GM12878 (cell line): Measurements from ENCODE around the gene VWA8. TPM values are rescaled to one million over a fixed set of nuclear protein-coding genes. Genes with fewer than 3 reads are reported as not detected.
A peak's percentile ranks its signal among the peaks of the same experiment; 100 is the strongest.

Experiments used
- ATF7 ChIP-seq: fragments of 450-650 bp; IDR thresholded peaks from 2 replicates; pipeline ENCODE4 v1.6.1; 2016; ENCODE audit warnings: low read depth, mild to moderate bottlenecking
- CREM ChIP-seq: IDR thresholded peaks from 2 replicates; pipeline ENCODE4 v1.6.1; 2014; ENCODE audit warnings: antibody characterized with exemption, low read depth
- DPF2 ChIP-seq: fragments of 450-650 bp; IDR thresholded peaks from 2 replicates; pipeline ENCODE4 v1.6.1; 2017; ENCODE audit warnings: mild to moderate bottlenecking
- EED ChIP-seq: sonication (generic); IDR thresholded peaks from 2 replicates; pipeline ENCODE4 v1.6.1; 2016; ENCODE audit warnings: antibody characterized with exemption, low read depth
- FOXM1 ChIP-seq: IDR thresholded peaks from 2 replicates; pipeline ENCODE4 v1.6.1; 2012; ENCODE audit warnings: low read depth, mild to moderate bottlenecking, inconsistent platforms, low read length, moderate library complexity
- IRF3 ChIP-seq: fragments of 450-650 bp; IDR thresholded peaks from 2 replicates; pipeline ENCODE4 v1.6.1; 2014; ENCODE audit warnings: mild to moderate bottlenecking
- KLF5 ChIP-seq: fragments of 450-650 bp; IDR thresholded peaks from 2 replicates; pipeline ENCODE4 v1.6.1; 2014; ENCODE audit warnings: mild to moderate bottlenecking; ENCODE audit not compliant: partially characterized antibody
- MTA3 ChIP-seq: IDR thresholded peaks from 2 replicates; pipeline ENCODE4 v1.6.1; 2012; ENCODE audit warnings: low read length, inconsistent platforms, borderline replicate concordance
- MYC ChIP-seq: IDR thresholded peaks from 2 replicates; pipeline ENCODE4 v1.6.1; 2011; ENCODE audit warnings: mild to moderate bottlenecking, low read length, moderate library complexity, inconsistent platforms; ENCODE audit not compliant: insufficient read depth, insufficient replicate concordance, insufficient read length, severe bottlenecking
- NR2F1 ChIP-seq: fragments of 450-650 bp; conservative IDR thresholded peaks from 2 replicates; pipeline ENCODE4 v1.6.1; 2017; ENCODE audit warnings: mild to moderate bottlenecking
- RAD21 ChIP-seq: IDR thresholded peaks from 2 replicates; pipeline ENCODE4 v1.6.1; 2011; ENCODE audit warnings: mild to moderate bottlenecking, low read depth, low read length, moderate library complexity; ENCODE audit not compliant: insufficient read depth
- SMAD1 ChIP-seq: fragments of 450-650 bp; IDR thresholded peaks from 2 replicates; pipeline ENCODE4 v1.6.1; 2018; ENCODE audit warnings: mild to moderate bottlenecking, low read depth; ENCODE audit not compliant: partially characterized antibody
- TARDBP ChIP-seq: IDR thresholded peaks from 2 replicates; pipeline ENCODE4 v1.6.1; 2016; ENCODE audit warnings: borderline replicate concordance
- WRNIP1 ChIP-seq: IDR thresholded peaks from 2 replicates; pipeline ENCODE4 v1.6.1; 2011; ENCODE audit warnings: low read depth, low read length, improper control_type of control experiment, borderline replicate concordance
- YY1 ChIP-seq: IDR thresholded peaks from 2 replicates; pipeline ENCODE4 v1.6.1; 2011; ENCODE audit warnings: low read depth, mild to moderate bottlenecking, low read length
- ZBTB40 ChIP-seq: fragments of 450-650 bp; IDR thresholded peaks from 2 replicates; pipeline ENCODE4 v1.6.1; 2016; ENCODE audit warnings: mild to moderate bottlenecking, moderate library complexity, borderline replicate concordance
- ZNF217 ChIP-seq: fragments of 450-650 bp; IDR thresholded peaks from 2 replicates; pipeline ENCODE4 v1.6.1; 2017; ENCODE audit warnings: antibody characterized with exemption, mild to moderate bottlenecking
- ZNF622 ChIP-seq: fragments of 450-650 bp; IDR thresholded peaks from 2 replicates; pipeline ENCODE4 v1.6.1; 2017; ENCODE audit warnings: mild to moderate bottlenecking, inconsistent platforms
- polyA plus RNA-seq, 11 experiments: library from polyadenylated mRNA; depleted of rRNA in 4 of 11; unstranded in 6 of 11; stranded (reverse) in 5 of 11; fragments of >200 nt; fragmentation: Nextera tagmentation in 4 of 11; fragmentation: Illumina TruSeq in 1 of 11; extraction: Ambion mirVana in 4 of 11; extraction: Trizol in 1 of 11; gene quantifications; 1 replicate in 1 of 11; 2 replicates in 10 of 11; pipeline versions ENCODE4 v1.2.1 to v1.2.3, GENCODE V29; 2011 to 2016; ENCODE audit warnings: inconsistent platforms in 2 of 11, missing spikeins in 2 of 11, low read depth in 1 of 11
- total RNA-seq, 4 experiments: library from RNA; depleted of rRNA in 3 of 4; stranded (reverse); fragments of >200 nt in 3 of 4; fragmentation: Illumina TruSeq in 1 of 4; extraction: Trizol in 1 of 4; gene quantifications; 2 replicates each; pipeline versions ENCODE4 v1.2.1 to v1.2.3, GENCODE V29; 2013 to 2021
- TF ChIP-seq, protein P1 (sequence below): fragments of 450-650 bp; IDR thresholded peaks from 2 replicates; pipeline ENCODE4 v1.6.1; 2016; ENCODE audit warnings: mild to moderate bottlenecking
- TF ChIP-seq, protein P2 (sequence below): fragments of 450-650 bp; IDR thresholded peaks from 2 replicates; pipeline ENCODE4 v1.6.1; 2018; ENCODE audit warnings: borderline replicate concordance, mild to moderate bottlenecking; ENCODE audit not compliant: partially characterized antibody

Gene VWA8
- total and polyA plus RNA-seq, 10 of the 15 experiments (the other 5 are each of a cell fraction or from before 2014, with no cell fraction given) = 3.0 to 21.8 (median 13.5) TPM

GRCh38 chr13:41694545-41695301 lies 266.2 kb downstream of the VWA8 start (continued):
- TF ChIP-seq ZBTB40 = no peak
- TF ChIP-seq MYC = no peak
- TF ChIP-seq KLF5 = no peak
- TF ChIP-seq, protein P1, sequence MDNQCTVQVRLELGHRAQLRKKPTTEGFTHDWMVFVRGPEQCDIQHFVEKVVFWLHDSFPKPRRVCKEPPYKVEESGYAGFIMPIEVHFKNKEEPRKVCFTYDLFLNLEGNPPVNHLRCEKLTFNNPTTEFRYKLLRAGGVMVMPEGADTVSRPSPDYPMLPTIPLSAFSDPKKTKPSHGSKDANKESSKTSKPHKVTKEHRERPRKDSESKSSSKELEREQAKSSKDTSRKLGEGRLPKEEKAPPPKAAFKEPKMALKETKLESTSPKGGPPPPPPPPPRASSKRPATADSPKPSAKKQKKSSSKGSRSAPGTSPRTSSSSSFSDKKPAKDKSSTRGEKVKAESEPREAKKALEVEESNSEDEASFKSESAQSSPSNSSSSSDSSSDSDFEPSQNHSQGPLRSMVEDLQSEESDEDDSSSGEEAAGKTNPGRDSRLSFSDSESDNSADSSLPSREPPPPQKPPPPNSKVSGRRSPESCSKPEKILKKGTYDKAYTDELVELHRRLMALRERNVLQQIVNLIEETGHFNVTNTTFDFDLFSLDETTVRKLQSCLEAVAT = no peak
- TF ChIP-seq DPF2 = no peak
- TF ChIP-seq ATF7 = no peak
- TF ChIP-seq RAD21 = no peak; the same call in 1 of the 2 replicates
- peak; percentile 60; the same call in 1 of the 2 replicates for TF ChIP-seq FOXM1
- no peak for TF ChIP-seq WRNIP1
- TF ChIP-seq MTA3 = no peak
- TF ChIP-seq SMAD1 = no peak
- 0 out of 2 replicates have a peak, but pooled peaks have one; percentile 21 for TF ChIP-seq EED
- TF ChIP-seq ZNF217 = no peak
- no peak for TF ChIP-seq IRF3
- TF ChIP-seq CREM = peak; percentile 57; the same call in 1 of the 2 replicates
- TF ChIP-seq YY1 = no peak
- TF ChIP-seq, protein P2, sequence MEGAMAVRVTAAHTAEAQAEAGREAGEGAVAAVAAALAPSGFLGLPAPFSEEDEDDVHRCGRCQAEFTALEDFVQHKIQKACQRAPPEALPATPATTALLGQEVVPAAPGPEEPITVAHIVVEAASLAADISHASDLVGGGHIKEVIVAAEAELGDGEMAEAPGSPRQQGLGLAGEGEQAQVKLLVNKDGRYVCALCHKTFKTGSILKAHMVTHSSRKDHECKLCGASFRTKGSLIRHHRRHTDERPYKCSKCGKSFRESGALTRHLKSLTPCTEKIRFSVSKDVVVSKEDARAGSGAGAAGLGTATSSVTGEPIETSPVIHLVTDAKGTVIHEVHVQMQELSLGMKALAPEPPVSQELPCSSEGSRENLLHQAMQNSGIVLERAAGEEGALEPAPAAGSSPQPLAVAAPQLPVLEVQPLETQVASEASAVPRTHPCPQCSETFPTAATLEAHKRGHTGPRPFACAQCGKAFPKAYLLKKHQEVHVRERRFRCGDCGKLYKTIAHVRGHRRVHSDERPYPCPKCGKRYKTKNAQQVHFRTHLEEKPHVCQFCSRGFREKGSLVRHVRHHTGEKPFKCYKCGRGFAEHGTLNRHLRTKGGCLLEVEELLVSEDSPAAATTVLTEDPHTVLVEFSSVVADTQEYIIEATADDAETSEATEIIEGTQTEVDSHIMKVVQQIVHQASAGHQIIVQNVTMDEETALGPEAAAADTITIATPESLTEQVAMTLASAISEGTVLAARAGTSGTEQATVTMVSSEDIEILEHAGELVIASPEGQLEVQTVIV = no peak
- TF ChIP-seq NR2F1 = no peak
- no peak for TF ChIP-seq TARDBP
- no peak for TF ChIP-seq ZNF622
